ENCODE results near the gene RRBP1.

Gene RRBP1

GRCh38 chr20:17568045-17568788, 113.8 kb downstream of the RRBP1 start:
- no peak for DNase-seq

- DNase-seq, result no peak
These were observed 115.7 kb downstream of the RRBP1 start for GRCh38 chr20:17566345-17566744.

GRCh38 chr20:17565169-17565845, 116.7 kb downstream of the RRBP1 start:
- DNase-seq, result no peak
